ENCODE results near the gene FCRL5.

Gene FCRL5

GRCh38 chr1:157485793-157486192, 66.5 kb downstream of the FCRL5 start:
- DNase-seq = no peak

- no peak for DNase-seq
Measured at GRCh38 chr1:157484573-157484972, 67.7 kb downstream of the FCRL5 start.

GRCh38 chr1:157483635-157484034, 68.7 kb downstream of the FCRL5 start:
- no peak for DNase-seq

- no peak for DNase-seq
Measured at GRCh38 chr1:157482717-157483116, 69.6 kb downstream of the FCRL5 start.

GRCh38 chr1:157482174-157482573, 70.1 kb downstream of the FCRL5 start:
- DNase-seq = no peak

- DNase-seq = no peak
Measured at GRCh38 chr1:157478030-157478429, 74.3 kb downstream of the FCRL5 start.

- no peak for DNase-seq
Measured at GRCh38 chr1:157477419-157477818, 74.9 kb downstream of the FCRL5 start.

GRCh38 chr1:157472959-157473358, 79.4 kb downstream of the FCRL5 start:
- no peak for DNase-seq

- no peak for DNase-seq
Measured at GRCh38 chr1:157472056-157472701, 80.1 kb downstream of the FCRL5 start.

- no peak for DNase-seq
Measured at GRCh38 chr1:157471531-157471930, 80.8 kb downstream of the FCRL5 start.

- DNase-seq = no peak
Measured at GRCh38 chr1:157469752-157470675, 82.3 kb downstream of the FCRL5 start.

- no peak for DNase-seq
Measured at GRCh38 chr1:157469300-157469699, 83.0 kb downstream of the FCRL5 start.

GRCh38 chr1:157466011-157466410, 86.3 kb downstream of the FCRL5 start:
- DNase-seq = no peak
